ENCODE results near the gene NEB. TPM values are rescaled to one million over a fixed set of nuclear protein-coding genes. Genes with fewer than 3 reads are reported as not detected.

The NEB gene
- total and polyA plus RNA-seq, 2 of the 13 experiments (the other 11 are each of a cell fraction or from before 2014, with no cell fraction given), result 0.21 to 0.24 TPM

- TF ChIP-seq AGO2 (optimal IDR thresholded peaks at IDR 0.05; ENCODE audit: low read depth, low read length), result no peak
- no peak for TF ChIP-seq CBX2 (IDR thresholded peaks at IDR 0.05; ENCODE audit: low read depth, low read length)
- no peak for TF ChIP-seq CBX2 (CRISPR knock-in tag; IDR thresholded peaks at IDR 0.05; ENCODE audit: low read depth)
- no peak for TF ChIP-seq ARNTL (CRISPR knock-in tag; IDR thresholded peaks at IDR 0.05)
- CTCF ChIA-PET (ENCODE audit: low intra/inter-chr PET ratio, low total read pairs), result no interaction called here
- intact Hi-C loops (cut with micrococcal nuclease; ENCODE audit: unreplicated experiment) (no loop called here), in situ Hi-C loops (cut with HindIII; ENCODE audit: extremely low pct_ligation_motif_present, low pct_unique_long_range_greater_than_20kb) (no loop called here)
- POLR2A ChIA-PET, result no interaction called here
- no peak overlapping the region for H3K4me2 ChIP-seq (ENCODE audit: low read depth, low read length)
- no peak overlapping the region for H3K4me3 ChIP-seq (replicated peaks in 1 of 3; ENCODE audit: insufficient read depth in 1 of 3, low read depth in 2 of 3, low read length in 3 of 3)
- no peaks in the 10 kb centered on the region for H4K20me1 ChIP-seq (ENCODE audit: insufficient read depth, low read length)
- H3K4me1 ChIP-seq (ENCODE audit: insufficient read depth, low read length), result peaks cover 10% of the 10 kb centered on the region
- no peak overlapping the region for H3K27ac ChIP-seq (ENCODE audit: extremely low read length, insufficient read depth, low read length)
- no peaks in the 10 kb centered on the region for H3K79me2 ChIP-seq (ENCODE audit: insufficient read depth, low read length)
- DNase-seq (ENCODE audit: low spot score), result no peak
- WGBS (ENCODE audit: low lambda C conversion rate), result 49% methylated on average over 3 of the region's 3 CpGs
- H3K36me3 ChIP-seq (replicated peaks in 1 of 2; ENCODE audit: control insufficient read depth in 1 of 2, insufficient read depth in 2 of 2, low read length in 2 of 2), result no peaks in the 10 kb centered on the region
- H3K27me3 ChIP-seq (ENCODE audit: control insufficient read depth in 1 of 2, insufficient read depth in 2 of 2, low read length in 2 of 2), result no peaks in the 10 kb centered on the region; a peak in 1 of 5 replicates
- H2AFZ ChIP-seq (ENCODE audit: low read length), result no peak overlapping the region
- no peak for FAIRE-seq
- H3K9ac ChIP-seq (ENCODE audit: insufficient read depth, low read depth, low read length), result no peak overlapping the region
- ATAC-seq, result no peak
- BruUV-seq (replicated peaks), result no TSS peak
- H3K9me3 ChIP-seq (ENCODE audit: low read length), result no peaks in the 10 kb centered on the region
These were observed 113.5 kb downstream of the NEB start for GRCh38 chr2:151620761-151621160.

GRCh38 chr2:151619337-151619989, 114.8 kb downstream of the NEB start:
- peak overlapping the region in 1 of 3 experiments; percentile 31; a peak in 1 of 6 replicates for H3K4me3 ChIP-seq (replicated peaks in 1 of 3; ENCODE audit: insufficient read depth in 1 of 3, low read depth in 2 of 3, low read length in 3 of 3)
- FAIRE-seq, result no peak
- in situ Hi-C loops (cut with HindIII; ENCODE audit: extremely low pct_ligation_motif_present, low pct_unique_long_range_greater_than_20kb) (no loop called here), intact Hi-C loops (cut with micrococcal nuclease; ENCODE audit: unreplicated experiment) (loop anchor here (1.0 kb wide), 1 partner anchor 11 kb away; no protein-coding TSS in a partner anchor)
- H3K4me1 ChIP-seq (ENCODE audit: insufficient read depth, low read length), result peaks cover 10% of the 10 kb centered on the region
- no peaks in the 10 kb centered on the region for H3K79me2 ChIP-seq (ENCODE audit: insufficient read depth, low read length)
- no peaks in the 10 kb centered on the region for H4K20me1 ChIP-seq (ENCODE audit: insufficient read depth, low read length)
- peak overlapping the region; percentile 68 for H3K4me2 ChIP-seq (ENCODE audit: low read depth, low read length)
- WGBS (ENCODE audit: low lambda C conversion rate), result 2% methylated on average over 13 of the region's 13 CpGs
- H3K36me3 ChIP-seq (replicated peaks in 1 of 2; ENCODE audit: control insufficient read depth in 1 of 2, insufficient read depth in 2 of 2, low read length in 2 of 2), result no peaks in the 10 kb centered on the region
- peak; percentile 96 for ATAC-seq
- no peak overlapping the region for H2AFZ ChIP-seq (ENCODE audit: low read length)
- ChIA-PET POLR2A (no interaction called here), CTCF (ENCODE audit: low intra/inter-chr PET ratio, low total read pairs) (no interaction called here)
- H3K9me3 ChIP-seq (ENCODE audit: low read length), result no peaks in the 10 kb centered on the region
- no TSS peak for BruUV-seq (replicated peaks)
- H3K9ac ChIP-seq (ENCODE audit: insufficient read depth, low read depth, low read length), result no peak overlapping the region
- no peaks in the 10 kb centered on the region; a peak in 1 of 5 replicates for H3K27me3 ChIP-seq (ENCODE audit: control insufficient read depth in 1 of 2, insufficient read depth in 2 of 2, low read length in 2 of 2)
- DNase-seq (ENCODE audit: low spot score), result peak; percentile 59
- no peak overlapping the region for H3K27ac ChIP-seq (ENCODE audit: extremely low read length, insufficient read depth, low read length)
- TF ChIP-seq ZBTB21 (CRISPR knock-in tag; IDR thresholded peaks at IDR 0.05), result peak; percentile 98
- TF ChIP-seq HOMEZ (CRISPR knock-in tag; IDR thresholded peaks at IDR 0.05; ENCODE audit: low read depth), result peak; percentile 59; the same call in 1 of the 2 replicates
- peak; percentile 29; the same call in 1 of the 2 replicates for TF ChIP-seq ZMYM4 (CRISPR knock-in tag; IDR thresholded peaks at IDR 0.05)
- TF ChIP-seq RARA (CRISPR knock-in tag; IDR thresholded peaks at IDR 0.05), result 0 out of 2 replicates have a peak, but pooled peaks have one; percentile 12
- 0 out of 2 replicates have a peak, but pooled peaks have one; percentile 51 for TF ChIP-seq ZHX1 (CRISPR knock-in tag; IDR thresholded peaks at IDR 0.05; ENCODE audit: low read depth)
- peak; percentile 61; the same call in 1 of the 2 replicates for TF ChIP-seq ATF3 (CRISPR knock-in tag; IDR thresholded peaks at IDR 0.05)
- TF ChIP-seq ZKSCAN5 (CRISPR knock-in tag; IDR thresholded peaks at IDR 0.05), result no peak
- TF ChIP-seq POGZ (CRISPR knock-in tag; IDR thresholded peaks at IDR 0.05), result peak; percentile 45; the same call in 1 of the 2 replicates
